GM23338 (cell line): ENCODE data around the gene ZNF518B. TPM values are rescaled to one million over a fixed set of nuclear protein-coding genes. Genes with fewer than 3 reads are reported as not detected.

Experiments used
- ATAC-seq: fragments of 200-7000 bp; cut with Tn5 transposase; 3 replicates; pipeline ENCODE4 v1.9.1; 2020
- DNase-seq: peaks from one replicate; pipeline ENCODE4 v3.0.0-alpha.2; 2015; ENCODE audit warnings: low spot score
- H2AFZ ChIP-seq: fragments of 200-600 bp; sonication (generic); 2 replicates; pipeline ENCODE4 v1.8.0; 2016; ENCODE audit warnings: antibody characterized with exemption, mild to moderate bottlenecking, moderate library complexity
- H3F3A ChIP-seq: fragments of 200-600 bp; sonication (generic); replicated peaks from 2 replicates; pipeline ENCODE4 v1.8.0; 2017; ENCODE audit warnings: antibody characterized with exemption, mixed run types, low read depth
- H3K27ac ChIP-seq: fragments of 200-600 bp; sonication (generic); 2 replicates; pipeline ENCODE4 v1.6.1; 2016; ENCODE audit warnings: low read depth
- H3K27me3 ChIP-seq: fragments of 200-600 bp; sonication (generic); 2 replicates; pipeline ENCODE4 v1.8.0; 2016; ENCODE audit warnings: mild to moderate bottlenecking, mixed run types, moderate library complexity; ENCODE audit not compliant: insufficient read depth
- H3K36me3 ChIP-seq: fragments of 200-600 bp; sonication (generic); 2 replicates; pipeline ENCODE4 v1.8.0; 2016; ENCODE audit warnings: mild to moderate bottlenecking; ENCODE audit not compliant: insufficient read depth
- H3K4me1 ChIP-seq: fragments of 200-600 bp; sonication (generic); 2 replicates; pipeline ENCODE4 v1.8.0; 2016; ENCODE audit warnings: mild to moderate bottlenecking, moderate library complexity; ENCODE audit not compliant: insufficient read depth
- H3K4me2 ChIP-seq: fragments of 200-600 bp; sonication (generic); 2 replicates; pipeline ENCODE4 v1.7.1; 2017; ENCODE audit warnings: mixed run types
- H3K4me3 ChIP-seq: fragments of 200-600 bp; sonication (generic); 2 replicates; pipeline ENCODE4 v1.6.1; 2016; ENCODE audit warnings: mixed run types
- H3K79me2 ChIP-seq: fragments of 200-600 bp; sonication (generic); replicated peaks from 2 replicates; pipeline ENCODE4 v1.8.0; 2017; ENCODE audit warnings: mild to moderate bottlenecking; ENCODE audit not compliant: insufficient read depth
- H3K9me2 ChIP-seq: fragments of 200-600 bp; sonication (generic); 2 replicates; pipeline ENCODE4 v1.8.0; 2017; ENCODE audit not compliant: insufficient read depth
- H4K20me1 ChIP-seq: fragments of 200-600 bp; sonication (generic); replicated peaks from 2 replicates; pipeline ENCODE4 v1.8.0; 2017; ENCODE audit warnings: mild to moderate bottlenecking; ENCODE audit not compliant: insufficient read depth
- H3K27ac Mint-ChIP-seq: 2 replicates; pipeline ENCODE4 v1.8.0; 2020; ENCODE audit warnings: inconsistent platforms, mild to moderate bottlenecking, moderate library complexity, mixed read lengths
- H3K27me3 Mint-ChIP-seq: 3 replicates; pipeline ENCODE4 v1.8.0; 2022; ENCODE audit warnings: low read depth, mild to moderate bottlenecking, moderate library complexity, mixed read lengths, inconsistent platforms; ENCODE audit not compliant: insufficient read depth, poor library complexity
- H3K36me3 Mint-ChIP-seq: 3 replicates; pipeline ENCODE4 v1.8.0; 2021; ENCODE audit warnings: low read depth, mild to moderate bottlenecking, inconsistent platforms, moderate library complexity, mixed read lengths
- H3K4me1 Mint-ChIP-seq: 3 replicates; pipeline ENCODE4 v1.8.0; 2020; ENCODE audit warnings: mild to moderate bottlenecking, inconsistent platforms, mixed read lengths
- H3K4me3 Mint-ChIP-seq: 3 replicates; pipeline ENCODE4 v1.8.0; 2021; ENCODE audit warnings: moderate library complexity, mild to moderate bottlenecking, inconsistent platforms, mixed read lengths
- H3K9me3 Mint-ChIP-seq: 3 replicates; pipeline ENCODE4 v1.8.0; 2020; ENCODE audit warnings: moderate library complexity, mild to moderate bottlenecking, inconsistent platforms, mixed read lengths
- CREB1 ChIP-seq: fragments of 250-450 bp; sonication (Bioruptor Pico); IDR thresholded peaks from 2 replicates; pipeline ENCODE4 v1.5.0; 2020; ENCODE audit warnings: low read depth, mild to moderate bottlenecking, moderate library complexity
- CTCF ChIP-seq, 2 experiments: fragments of 200-600 bp in 1 of 2; sonication (generic) in 1 of 2; conservative IDR thresholded peaks; 2 replicates each; pipeline versions ENCODE4 v1.5.1 to v1.6.1; 2016 to 2017; ENCODE audit warnings: antibody characterized with exemption in 2 of 2, low read depth in 2 of 2, mild to moderate bottlenecking in 2 of 2, moderate library complexity in 1 of 2
- NANOG ChIP-seq: IDR thresholded peaks from 2 replicates; pipeline ENCODE4 v1.6.1; 2016; ENCODE audit warnings: antibody characterized with exemption, borderline replicate concordance
- ZNF462 ChIP-seq: fragments of 250-450 bp; sonication (Bioruptor Pico); IDR thresholded peaks from 2 replicates; pipeline ENCODE4 v1.5.0; 2020; ENCODE audit warnings: mild to moderate bottlenecking, moderate library complexity
- polyA plus RNA-seq: library from polyadenylated mRNA; unstranded; fragments of >200 nt; fragmentation: Nextera tagmentation; extraction: Ambion mirVana; gene quantifications from 2 replicates; pipeline ENCODE4 v1.2.1, GENCODE V29; 2016
- total RNA-seq: library from RNA; depleted of rRNA; stranded (reverse); fragments of >200 nt; shearing (Covaris generic); gene quantifications from 2 replicates; pipeline ENCODE4 v1.2.3, GENCODE V29; 2014

The ZNF518B gene
- total and polyA plus RNA-seq, 2 experiments from 2014 or later: 2.9 to 10.8 TPM

- TF ChIP-seq ZNF462 (CRISPR knock-in tag): no peak
- no peak for TF ChIP-seq CREB1 (CRISPR knock-in tag)
Observed at GRCh38 chr4:10454121-10454520, 3.1 kb downstream of the ZNF518B start (continued).

GRCh38 chr4:10448991-10449390 is 8.2 kb downstream of the ZNF518B start:
- no peak for DNase-seq
- Histone ChIP-seq H3K9me2 (no peaks in the 10 kb centered on the region), H3K4me3 (no peak overlapping the region), H3K27ac (no peak overlapping the region), H3K79me2 (no peaks in the 10 kb centered on the region), H4K20me1 (peaks cover 9% of the 10 kb centered on the region), H3K4me2 (no peak overlapping the region), H2AFZ (no peak overlapping the region), H3K27me3 (peaks cover 4% of the 10 kb centered on the region), H3F3A (no peaks in the 10 kb centered on the region), H3K36me3 (no peaks in the 10 kb centered on the region; the same call in 1 of the 2 replicates), H3K4me1 (no peaks in the 10 kb centered on the region)
- Mint-ChIP-seq H3K27ac (no peak overlapping the region), H3K4me3 (no peak overlapping the region), H3K27me3 (no peaks in the 10 kb centered on the region), H3K9me3 (no peaks in the 10 kb centered on the region), H3K36me3 (peaks cover 31% of the 10 kb centered on the region; the same call in 2 of the 3 replicates), H3K4me1 (no peaks in the 10 kb centered on the region)
- ATAC-seq: no peak
- no peak for TF ChIP-seq ZNF462 (CRISPR knock-in tag)
- TF ChIP-seq NANOG: no peak
- no peak for TF ChIP-seq CREB1 (CRISPR knock-in tag)
- no peak for TF ChIP-seq CTCF (conservative IDR thresholded peaks at IDR 0.05; ENCODE audit: low read depth in 2 of 2)
